ENCODE measurements around the gene TBC1D2B.
"Not testable (repeated sequence)": the region's sequence is repeated elsewhere in the genome, so short reads cannot be mapped to it uniquely, and the experiment has no call there.

The TBC1D2B gene

DNA sequence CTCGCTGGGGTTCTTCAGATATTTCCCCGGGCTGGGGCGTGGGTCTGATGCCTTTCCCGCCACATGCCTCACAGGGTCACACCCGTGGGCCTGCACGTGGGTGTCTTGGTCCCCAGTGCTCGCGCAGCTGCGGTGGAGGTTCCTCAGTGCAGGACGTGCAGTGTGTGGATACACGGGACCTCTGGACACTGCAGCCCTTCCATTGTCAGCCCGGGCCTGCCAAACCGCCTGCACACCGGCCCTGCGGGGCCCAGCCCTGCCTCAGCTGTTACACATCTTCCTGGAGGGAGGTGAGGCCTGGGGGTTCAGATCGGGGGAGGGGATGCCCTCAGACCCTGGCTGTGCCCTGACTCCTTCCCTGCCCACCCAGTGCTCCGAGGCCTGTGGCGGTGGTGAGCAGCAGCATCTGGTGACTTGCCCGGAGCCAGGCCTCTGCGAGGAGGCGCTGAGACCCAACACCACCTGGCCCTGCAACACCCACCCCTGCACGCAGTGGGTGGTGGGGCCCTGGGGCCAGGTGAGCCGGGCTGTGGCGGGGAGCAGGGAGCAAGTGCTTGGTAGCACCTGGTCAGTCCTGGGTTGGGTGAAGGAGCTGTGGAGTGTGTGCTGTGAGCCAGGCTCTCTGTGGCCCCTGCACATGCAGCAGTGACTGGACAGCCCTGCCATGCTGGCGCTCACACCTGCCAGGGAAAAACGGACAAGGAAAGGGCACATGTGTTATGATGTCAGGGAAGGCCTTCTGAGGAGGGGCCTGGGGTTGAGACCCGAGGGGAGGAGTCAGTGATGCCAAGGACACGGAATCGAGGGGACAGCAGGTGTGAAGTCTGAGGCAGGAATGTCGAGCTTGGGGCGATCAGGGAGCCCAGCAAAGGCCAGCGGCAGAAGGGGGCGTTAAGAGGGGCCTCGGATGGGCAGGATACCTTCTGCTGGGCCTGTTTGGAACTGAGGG is 88.9 kb downstream of the TBC1D2B start:
- H3K4me3 ChIP-seq (replicated peaks in 1 of 2; ENCODE audit: low read depth in 2 of 2, low read length in 2 of 2) = no peak overlapping the region
- no peak for DNase-seq (ENCODE audit: low read depth in 2 of 2)
- TF ChIP-seq, protein P1, sequence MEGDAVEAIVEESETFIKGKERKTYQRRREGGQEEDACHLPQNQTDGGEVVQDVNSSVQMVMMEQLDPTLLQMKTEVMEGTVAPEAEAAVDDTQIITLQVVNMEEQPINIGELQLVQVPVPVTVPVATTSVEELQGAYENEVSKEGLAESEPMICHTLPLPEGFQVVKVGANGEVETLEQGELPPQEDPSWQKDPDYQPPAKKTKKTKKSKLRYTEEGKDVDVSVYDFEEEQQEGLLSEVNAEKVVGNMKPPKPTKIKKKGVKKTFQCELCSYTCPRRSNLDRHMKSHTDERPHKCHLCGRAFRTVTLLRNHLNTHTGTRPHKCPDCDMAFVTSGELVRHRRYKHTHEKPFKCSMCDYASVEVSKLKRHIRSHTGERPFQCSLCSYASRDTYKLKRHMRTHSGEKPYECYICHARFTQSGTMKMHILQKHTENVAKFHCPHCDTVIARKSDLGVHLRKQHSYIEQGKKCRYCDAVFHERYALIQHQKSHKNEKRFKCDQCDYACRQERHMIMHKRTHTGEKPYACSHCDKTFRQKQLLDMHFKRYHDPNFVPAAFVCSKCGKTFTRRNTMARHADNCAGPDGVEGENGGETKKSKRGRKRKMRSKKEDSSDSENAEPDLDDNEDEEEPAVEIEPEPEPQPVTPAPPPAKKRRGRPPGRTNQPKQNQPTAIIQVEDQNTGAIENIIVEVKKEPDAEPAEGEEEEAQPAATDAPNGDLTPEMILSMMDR (IDR thresholded peaks at IDR 0.05; ENCODE audit: low read depth, low read length) = no peak

GRCh38 chr15:77987765-77988136 is 89.8 kb downstream of the TBC1D2B start:
- not testable (repeated sequence) for H3K4me3 ChIP-seq (replicated peaks in 1 of 2; ENCODE audit: low read depth in 2 of 2, low read length in 2 of 2); DNase-seq (ENCODE audit: low read depth in 2 of 2)

GRCh38 chr15:77986891-77987764 is 90.4 kb downstream of the TBC1D2B start:
- no peak overlapping the region for H3K4me3 ChIP-seq (replicated peaks in 1 of 2; ENCODE audit: low read depth in 2 of 2, low read length in 2 of 2)
- no peak for DNase-seq (ENCODE audit: low read depth in 2 of 2)
- TF ChIP-seq, protein P1 (IDR thresholded peaks at IDR 0.05; ENCODE audit: low read depth, low read length) = no peak

DNA sequence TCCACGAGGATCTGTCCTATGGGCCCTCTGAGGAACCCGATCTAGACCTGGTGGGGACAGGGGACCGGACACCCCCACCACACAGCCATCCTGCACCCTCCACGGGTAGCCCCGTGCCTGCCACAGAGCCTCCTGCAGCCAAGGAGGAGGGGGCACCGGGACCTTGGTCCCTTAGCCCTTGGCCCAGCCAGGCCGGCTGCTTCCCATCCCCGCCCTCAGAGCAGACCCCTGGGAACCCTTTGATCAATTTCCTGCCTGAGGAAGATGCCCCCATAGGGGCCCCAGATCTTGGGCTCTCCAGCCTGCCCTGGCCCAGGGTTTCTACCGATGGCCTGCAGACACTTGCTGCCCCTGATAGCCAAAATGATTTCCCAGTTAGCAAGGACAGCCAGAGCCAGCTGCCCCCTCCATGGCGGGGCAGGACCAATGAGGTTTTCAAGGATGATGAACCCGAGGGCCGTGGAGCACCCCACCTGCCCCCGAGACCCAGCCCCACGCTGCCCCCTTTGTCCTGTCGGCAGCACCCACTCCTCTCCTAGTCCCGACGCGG is 91.5 kb downstream of the TBC1D2B start:
- no peak overlapping the region for H3K4me3 ChIP-seq (replicated peaks in 1 of 2; ENCODE audit: low read depth in 2 of 2, low read length in 2 of 2)
- no peak for DNase-seq (ENCODE audit: low read depth in 2 of 2)
- TF ChIP-seq, protein P1 (IDR thresholded peaks at IDR 0.05; ENCODE audit: low read depth, low read length) = no peak

- no peak overlapping the region for H3K4me3 ChIP-seq (replicated peaks in 1 of 2; ENCODE audit: low read depth in 2 of 2, low read length in 2 of 2)
- TF ChIP-seq, protein P1 (IDR thresholded peaks at IDR 0.05; ENCODE audit: low read depth, low read length) = no peak
- DNase-seq (ENCODE audit: low read depth in 2 of 2) = no peak
Observed at GRCh38 chr15:77985031-77985930, 92.2 kb downstream of the TBC1D2B start.

- H3K4me3 ChIP-seq (replicated peaks in 1 of 2; ENCODE audit: low read depth in 2 of 2, low read length in 2 of 2) = no peak overlapping the region
- DNase-seq (ENCODE audit: low read depth in 2 of 2) = no peak
- TF ChIP-seq, protein P1 (IDR thresholded peaks at IDR 0.05; ENCODE audit: low read depth, low read length) = no peak
Observed at GRCh38 chr15:77984446-77984861, 93.1 kb downstream of the TBC1D2B start.

Measured in cardiac fibroblast (primary cell).